ENCODE results near the gene HEBP2.

DNA sequence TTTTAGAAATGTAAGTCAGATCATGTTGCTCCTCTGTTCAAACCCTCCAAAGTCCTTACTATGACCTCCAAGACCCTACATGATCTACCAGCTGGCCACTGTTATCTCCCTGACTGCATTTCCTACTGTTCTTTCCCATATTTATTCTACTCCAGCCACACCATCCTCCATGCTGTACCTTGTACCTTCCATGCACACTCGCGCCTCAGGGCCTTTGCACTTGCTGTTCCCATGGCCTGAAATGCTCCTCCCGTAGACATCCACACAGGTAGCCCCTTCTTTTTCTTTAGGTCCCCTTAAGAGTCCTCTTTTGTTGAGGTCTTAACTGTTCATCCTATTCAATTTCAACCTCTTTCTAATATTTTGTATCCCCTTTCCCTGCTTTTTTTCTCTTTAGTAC is 47.0 kb downstream of the HEBP2 start:
- no peak for TF ChIP-seq TOX (CRISPR knock-in tag; IDR thresholded peaks at IDR 0.05; ENCODE audit: borderline replicate concordance)
- TF ChIP-seq, protein P1, sequence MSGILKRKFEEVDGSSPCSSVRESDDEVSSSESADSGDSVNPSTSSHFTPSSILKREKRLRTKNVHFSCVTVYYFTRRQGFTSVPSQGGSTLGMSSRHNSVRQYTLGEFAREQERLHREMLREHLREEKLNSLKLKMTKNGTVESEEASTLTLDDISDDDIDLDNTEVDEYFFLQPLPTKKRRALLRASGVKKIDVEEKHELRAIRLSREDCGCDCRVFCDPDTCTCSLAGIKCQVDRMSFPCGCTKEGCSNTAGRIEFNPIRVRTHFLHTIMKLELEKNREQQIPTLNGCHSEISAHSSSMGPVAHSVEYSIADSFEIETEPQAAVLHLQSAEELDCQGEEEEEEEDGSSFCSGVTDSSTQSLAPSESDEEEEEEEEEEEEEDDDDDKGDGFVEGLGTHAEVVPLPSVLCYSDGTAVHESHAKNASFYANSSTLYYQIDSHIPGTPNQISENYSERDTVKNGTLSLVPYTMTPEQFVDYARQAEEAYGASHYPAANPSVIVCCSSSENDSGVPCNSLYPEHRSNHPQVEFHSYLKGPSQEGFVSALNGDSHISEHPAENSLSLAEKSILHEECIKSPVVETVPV (CRISPR knock-in tag; IDR thresholded peaks at IDR 0.05), result no peak
- no peak for TF ChIP-seq CSDC2 (CRISPR knock-in tag; IDR thresholded peaks at IDR 0.05)
- TF ChIP-seq, protein P2, sequence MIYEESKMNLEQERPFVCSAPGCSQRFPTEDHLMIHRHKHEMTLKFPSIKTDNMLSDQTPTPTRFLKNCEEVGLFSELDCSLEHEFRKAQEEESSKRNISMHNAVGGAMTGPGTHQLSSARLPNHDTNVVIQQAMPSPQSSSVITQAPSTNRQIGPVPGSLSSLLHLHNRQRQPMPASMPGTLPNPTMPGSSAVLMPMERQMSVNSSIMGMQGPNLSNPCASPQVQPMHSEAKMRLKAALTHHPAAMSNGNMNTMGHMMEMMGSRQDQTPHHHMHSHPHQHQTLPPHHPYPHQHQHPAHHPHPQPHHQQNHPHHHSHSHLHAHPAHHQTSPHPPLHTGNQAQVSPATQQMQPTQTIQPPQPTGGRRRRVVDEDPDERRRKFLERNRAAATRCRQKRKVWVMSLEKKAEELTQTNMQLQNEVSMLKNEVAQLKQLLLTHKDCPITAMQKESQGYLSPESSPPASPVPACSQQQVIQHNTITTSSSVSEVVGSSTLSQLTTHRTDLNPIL (CRISPR knock-in tag; IDR thresholded peaks at IDR 0.05; ENCODE audit: low read depth), result no peak
- TF ChIP-seq ARNTL (CRISPR knock-in tag; IDR thresholded peaks at IDR 0.05; ENCODE audit: borderline replicate concordance, low read depth), result no peak
- TF ChIP-seq PPARA (CRISPR knock-in tag; IDR thresholded peaks at IDR 0.05; ENCODE audit: borderline replicate concordance), result no peak
- TF ChIP-seq ZC3H10 (CRISPR knock-in tag; IDR thresholded peaks at IDR 0.05), result no peak
- TF ChIP-seq SNAI2 (CRISPR knock-in tag; IDR thresholded peaks at IDR 0.05), result no peak
- no peak for TF ChIP-seq ZFP30 (CRISPR knock-in tag; IDR thresholded peaks at IDR 0.05)
- TF ChIP-seq ISL1 (CRISPR knock-in tag; IDR thresholded peaks at IDR 0.05), result no peak

All from SK-N-SH treated with all-trans-retinoic acid at 6 μM for 48 hours (cell line).